Esophagus (tissue), 2 donors: ENCODE data around the gene OAS2. TPM values are rescaled to one million over a fixed set of nuclear protein-coding genes. Genes with fewer than 3 reads are reported as not detected.
"Not testable (repeated sequence)": the region's sequence is repeated elsewhere in the genome, so short reads cannot be mapped to it uniquely, and the experiment has no call there.

Source experiments
- H3K27ac ChIP-seq, 2 donors: one replicate each; pipeline ENCODE4 v1.5.1; 2013; ENCODE audit warnings: low read depth in 2 of 2, mild to moderate bottlenecking in 2 of 2, inconsistent platforms in 1 of 2, low read length in 1 of 2, moderate library complexity in 1 of 2
- H3K27me3 ChIP-seq, 2 donors: one replicate each; pipeline ENCODE4 v1.6.1; 2013; ENCODE audit warnings: low read length in 2 of 2, control low read depth in 1 of 2, mild to moderate bottlenecking in 1 of 2; ENCODE audit not compliant: insufficient read depth in 2 of 2, control insufficient read depth in 1 of 2
- H3K36me3 ChIP-seq, 2 donors: one replicate each; pipeline ENCODE4 v1.6.1; 2013; ENCODE audit warnings: low read length in 1 of 2; ENCODE audit not compliant: control insufficient read depth in 2 of 2, insufficient read depth in 2 of 2
- H3K4me1 ChIP-seq, 2 donors: one replicate each; pipeline ENCODE4 v1.6.1; 2013; ENCODE audit warnings: low read length in 1 of 2; ENCODE audit not compliant: control insufficient read depth in 2 of 2, insufficient read depth in 2 of 2
- H3K4me3 ChIP-seq, 2 donors: one replicate each; pipeline ENCODE4 v1.5.1; 2013; ENCODE audit warnings: low read length in 2 of 2, mild to moderate bottlenecking in 2 of 2, low read depth in 1 of 2, moderate library complexity in 1 of 2
- H3K9me3 ChIP-seq, 2 donors: one replicate each; pipeline ENCODE4 v1.6.1; 2013; ENCODE audit warnings: mild to moderate bottlenecking in 2 of 2, low read depth in 1 of 2, low read length in 1 of 2, moderate library complexity in 1 of 2; ENCODE audit not compliant: control insufficient read depth in 2 of 2, insufficient read depth in 1 of 2
- WGBS, 2 donors: extraction: QIAGEN DNeasy Blood & Tissue Kit; methylation state at CpG; one replicate each; pipeline ENCODE4 v1.1.7; 2013; 5-methylcytosine and 5-hydroxymethylcytosine counted together
- polyA plus RNA-seq, 2 donors: library from polyadenylated mRNA; stranded (reverse); fragments of 200-250 nt; gene quantifications; one replicate each; pipeline ENCODE4 v1.2.3, GENCODE V29; 2013
- donor health status: healthy with polysubstance abuse.
- donor health status: Bipolar disorder and iron deficiency.

Gene OAS2
- polyA plus RNA-seq, 2 donors, result 6.6 to 10.8 TPM

- 82 to 88% methylated on average over 3 of the region's 3 CpGs for WGBS, 2 donors
- not testable (repeated sequence) for H3K4me3 ChIP-seq, H3K27me3 ChIP-seq, H3K27ac ChIP-seq, H3K9me3 ChIP-seq, H3K4me1 ChIP-seq, H3K36me3 ChIP-seq
These were observed 10.6 kb downstream of the OAS2 start for GRCh38 chr12:112988823-112989385.

- Histone ChIP-seq H3K4me3 (no peak overlapping the region), H3K9me3 (peaks cover 0 to 2% of the 10 kb centered on the region in 2 donors), H3K27ac (no peak overlapping the region), H3K27me3 (no peaks in the 10 kb centered on the region), H3K4me1 (peaks cover 0 to 7% of the 10 kb centered on the region in 2 donors), H3K36me3 (peaks cover 0 to 3% of the 10 kb centered on the region in 2 donors)
- WGBS, 2 donors, result 69 to 71% methylated on average over 1 of the region's 1 CpG
These were observed 11.5 kb downstream of the OAS2 start for GRCh38 chr12:112989806-112990205.

- peaks cover 0 to 5% of the 10 kb centered on the region in 2 donors for H3K36me3 ChIP-seq
These were observed 14.5 kb downstream of the OAS2 start for GRCh38 chr12:112992541-112993398.

GRCh38 chr12:112995008-112995407 lies 16.7 kb downstream of the OAS2 start:
- Histone ChIP-seq H3K27me3 (no peaks in the 10 kb centered on the region), H3K36me3 (peaks cover 3 to 5% of the 10 kb centered on the region in 2 donors), H3K4me1 (no peaks in the 10 kb centered on the region), H3K27ac (no peak overlapping the region), H3K4me3 (no peak overlapping the region), H3K9me3 (peaks cover 2 to 4% of the 10 kb centered on the region in 2 donors)
- WGBS, 2 donors, result 75 to 87% methylated on average over 5 of the region's 5 CpGs

More at GRCh38 chr12:112992541-112993398, 14.5 kb downstream of the OAS2 start:
- Histone ChIP-seq H3K27ac (no peak overlapping the region), H3K4me3 (no peak overlapping the region), H3K4me1 (no peaks in the 10 kb centered on the region), H3K9me3 (peaks cover 2% of the 10 kb centered on the region in 2 donors), H3K27me3 (no peaks in the 10 kb centered on the region)
- WGBS, 2 donors, result 14 to 16% methylated on average over 2 of the region's 2 CpGs

GRCh38 chr12:112996501-112996900 lies 18.2 kb downstream of the OAS2 start:
- 90 to 91% methylated on average over 8 of the region's 8 CpGs for WGBS, 2 donors
- H3K4me1 ChIP-seq, result no peaks in the 10 kb centered on the region
- H3K27ac ChIP-seq, result no peak overlapping the region
- peaks cover 3 to 10% of the 10 kb centered on the region in 2 donors for H3K36me3 ChIP-seq
- no peak overlapping the region for H3K4me3 ChIP-seq
- H3K27me3 ChIP-seq, result no peaks in the 10 kb centered on the region
- peaks cover 2 to 4% of the 10 kb centered on the region in 2 donors for H3K9me3 ChIP-seq

- Histone ChIP-seq H3K4me1 (no peaks in the 10 kb centered on the region), H3K9me3 (peaks cover 2 to 4% of the 10 kb centered on the region in 2 donors), H3K27me3 (no peaks in the 10 kb centered on the region), H3K27ac (no peak overlapping the region), H3K4me3 (no peak overlapping the region), H3K36me3 (peaks cover 3 to 10% of the 10 kb centered on the region in 2 donors)
- 94 to 95% methylated on average over 7 of the region's 7 CpGs for WGBS, 2 donors
These were observed 19.2 kb downstream of the OAS2 start for GRCh38 chr12:112997506-112997905.

GRCh38 chr12:112998987-112999767 lies 20.9 kb downstream of the OAS2 start:
- peaks cover 3 to 13% of the 10 kb centered on the region in 2 donors for H3K36me3 ChIP-seq
- H3K27ac ChIP-seq, result no peak overlapping the region
- no peaks in the 10 kb centered on the region for H3K4me1 ChIP-seq
- H3K9me3 ChIP-seq, result peaks cover 2% of the 10 kb centered on the region in 2 donors
- no peaks in the 10 kb centered on the region for H3K27me3 ChIP-seq
- no peak overlapping the region for H3K4me3 ChIP-seq
- 84 to 86% methylated on average over 12 of the region's 12 CpGs for WGBS, 2 donors

GRCh38 chr12:113000433-113000832 lies 22.1 kb downstream of the OAS2 start:
- H3K36me3 ChIP-seq, result peaks cover 3 to 19% of the 10 kb centered on the region in 2 donors
- 94 to 96% methylated on average over 6 of the region's 6 CpGs for WGBS, 2 donors

GRCh38 chr12:113002155-113002554 lies 23.8 kb downstream of the OAS2 start:
- 71 to 80% methylated on average over 4 of the region's 4 CpGs for WGBS, 2 donors
- Histone ChIP-seq H3K27ac (no peak overlapping the region), H3K4me1 (no peaks in the 10 kb centered on the region), H3K36me3 (peaks cover 3 to 19% of the 10 kb centered on the region in 2 donors), H3K27me3 (no peaks in the 10 kb centered on the region), H3K9me3 (peaks cover 2% of the 10 kb centered on the region in 2 donors), H3K4me3 (no peak overlapping the region)

More at GRCh38 chr12:113000433-113000832, 22.1 kb downstream of the OAS2 start:
- Histone ChIP-seq H3K27me3 (no peaks in the 10 kb centered on the region), H3K27ac (no peak overlapping the region), H3K9me3 (peaks cover 2% of the 10 kb centered on the region in 2 donors), H3K4me1 (no peaks in the 10 kb centered on the region), H3K4me3 (no peak overlapping the region)
